Hepatocyte (in vitro differentiated cells): ENCODE measurements around the gene PPP6R2. TPM values are rescaled to one million over a fixed set of nuclear protein-coding genes. Genes with fewer than 3 reads are reported as not detected.

Source experiments
- DNase-seq: peaks from one replicate; pipeline ENCODE4 v3.0.0-alpha.2; 2016; ENCODE audit warnings: low spot score
- H2AFZ ChIP-seq: fragments of 200-600 bp; sonication (generic); 2 replicates; pipeline ENCODE4 v1.6.0; 2016; ENCODE audit warnings: antibody characterized with exemption, mild to moderate bottlenecking
- H3K27ac ChIP-seq: fragments of 200-600 bp; sonication (generic); 2 replicates; pipeline ENCODE4 v1.5.1; 2016; ENCODE audit warnings: mild to moderate bottlenecking
- H3K27me3 ChIP-seq: fragments of 200-600 bp; sonication (generic); 2 replicates; pipeline ENCODE4 v1.6.1; 2016
- H3K36me3 ChIP-seq: fragments of 200-600 bp; sonication (generic); replicated peaks from 2 replicates; pipeline ENCODE4 v1.5.1; 2016; ENCODE audit warnings: low read depth; ENCODE audit not compliant: insufficient read depth
- H3K4me1 ChIP-seq: fragments of 200-600 bp; sonication (generic); 2 replicates; pipeline ENCODE4 v1.5.1; 2016; ENCODE audit warnings: mild to moderate bottlenecking, moderate library complexity; ENCODE audit not compliant: insufficient read depth
- H3K4me2 ChIP-seq: fragments of 200-600 bp; sonication (generic); 2 replicates; pipeline ENCODE4 v1.6.0; 2016
- H3K4me3 ChIP-seq: fragments of 200-600 bp; sonication (generic); 2 replicates; pipeline ENCODE4 v1.5.1; 2016; ENCODE audit warnings: mild to moderate bottlenecking
- H3K79me2 ChIP-seq: fragments of 200-600 bp; sonication (generic); 2 replicates; pipeline ENCODE4 v1.6.0; 2017; ENCODE audit warnings: mild to moderate bottlenecking
- H3K9me2 ChIP-seq: fragments of 200-600 bp; sonication (generic); replicated peaks from 2 replicates; pipeline ENCODE4 v1.6.0; 2017; ENCODE audit warnings: mild to moderate bottlenecking; ENCODE audit not compliant: insufficient read depth
- H3K9me3 ChIP-seq: fragments of 200-600 bp; sonication (generic); 2 replicates; pipeline ENCODE4 v1.5.1; 2016; ENCODE audit warnings: low read depth, mild to moderate bottlenecking
- H4K20me1 ChIP-seq: fragments of 200-600 bp; sonication (generic); 2 replicates; pipeline ENCODE4 v1.6.0; 2016; ENCODE audit warnings: mild to moderate bottlenecking; ENCODE audit not compliant: insufficient read depth, poor library complexity, severe bottlenecking
- EZH2 ChIP-seq: fragments of 200-600 bp; sonication (generic); IDR thresholded peaks from 2 replicates; pipeline ENCODE4 v1.6.1; 2016; ENCODE audit warnings: antibody characterized with exemption, mild to moderate bottlenecking, borderline replicate concordance
- EZH2phosphoT487 ChIP-seq: fragments of 200-600 bp; sonication (generic); IDR thresholded peaks from one replicate; pipeline ENCODE4 v1.6.1; 2018; ENCODE audit warnings: antibody characterized with exemption, mild to moderate bottlenecking, low read depth, moderate library complexity; ENCODE audit not compliant: unreplicated experiment, severe bottlenecking
- WGBS: methylation state at CpG from one replicate; pipeline ENCODE4 v1.1.6; 2016; ENCODE audit warnings: low lambda C conversion rate; ENCODE audit errors: missing lambda C conversion rate; 5-methylcytosine and 5-hydroxymethylcytosine counted together
- polyA plus RNA-seq: library from polyadenylated mRNA; unstranded; fragments of >200 nt; fragmentation: Nextera tagmentation; extraction: Ambion mirVana; gene quantifications from 2 replicates; pipeline ENCODE4 v1.2.1, GENCODE V29; 2016
- total RNA-seq: library from RNA; depleted of rRNA; stranded (reverse); fragments of >200 nt; gene quantifications from 2 replicates; pipeline ENCODE4 v1.2.3, GENCODE V29; 2014
- TF ChIP-seq, protein P1 (sequence below): fragments of 200-600 bp; sonication (generic); IDR thresholded peaks from 2 replicates; pipeline ENCODE4 v1.5.1; 2016; ENCODE audit warnings: antibody characterized with exemption, mild to moderate bottlenecking; ENCODE audit not compliant: poor library complexity

PPP6R2 gene
- total and polyA plus RNA-seq, 2 experiments from 2014 or later: 47.0 to 57.9 TPM

- no peaks in the 10 kb centered on the region for H4K20me1 ChIP-seq
- 96% methylated on average over 17 of the region's 26 CpGs for WGBS
- H2AFZ ChIP-seq: no peak overlapping the region
- H3K27ac ChIP-seq: no peak overlapping the region
- no peaks in the 10 kb centered on the region for H3K36me3 ChIP-seq
- H3K79me2 ChIP-seq: no peaks in the 10 kb centered on the region
- H3K4me1 ChIP-seq: no peaks in the 10 kb centered on the region
- no peaks in the 10 kb centered on the region for H3K27me3 ChIP-seq
- no peak for DNase-seq
- no peaks in the 10 kb centered on the region for H3K9me3 ChIP-seq
- H3K4me3 ChIP-seq: no peak overlapping the region
- no peak overlapping the region for H3K4me2 ChIP-seq
- H3K9me2 ChIP-seq: no peaks in the 10 kb centered on the region
- TF ChIP-seq EZH2phosphoT487 (no peak), EZH2 (no peak)
- TF ChIP-seq, protein P1, sequence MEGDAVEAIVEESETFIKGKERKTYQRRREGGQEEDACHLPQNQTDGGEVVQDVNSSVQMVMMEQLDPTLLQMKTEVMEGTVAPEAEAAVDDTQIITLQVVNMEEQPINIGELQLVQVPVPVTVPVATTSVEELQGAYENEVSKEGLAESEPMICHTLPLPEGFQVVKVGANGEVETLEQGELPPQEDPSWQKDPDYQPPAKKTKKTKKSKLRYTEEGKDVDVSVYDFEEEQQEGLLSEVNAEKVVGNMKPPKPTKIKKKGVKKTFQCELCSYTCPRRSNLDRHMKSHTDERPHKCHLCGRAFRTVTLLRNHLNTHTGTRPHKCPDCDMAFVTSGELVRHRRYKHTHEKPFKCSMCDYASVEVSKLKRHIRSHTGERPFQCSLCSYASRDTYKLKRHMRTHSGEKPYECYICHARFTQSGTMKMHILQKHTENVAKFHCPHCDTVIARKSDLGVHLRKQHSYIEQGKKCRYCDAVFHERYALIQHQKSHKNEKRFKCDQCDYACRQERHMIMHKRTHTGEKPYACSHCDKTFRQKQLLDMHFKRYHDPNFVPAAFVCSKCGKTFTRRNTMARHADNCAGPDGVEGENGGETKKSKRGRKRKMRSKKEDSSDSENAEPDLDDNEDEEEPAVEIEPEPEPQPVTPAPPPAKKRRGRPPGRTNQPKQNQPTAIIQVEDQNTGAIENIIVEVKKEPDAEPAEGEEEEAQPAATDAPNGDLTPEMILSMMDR: no peak
Observed at GRCh38 chr22:50461536-50461935, 118.4 kb downstream of the PPP6R2 start.

- 97% methylated on average over 19 of the region's 30 CpGs for WGBS
- no peaks in the 10 kb centered on the region for H3K79me2 ChIP-seq
- no peaks in the 10 kb centered on the region for H3K4me1 ChIP-seq
- no peaks in the 10 kb centered on the region for H3K36me3 ChIP-seq
- no peak overlapping the region for H3K4me2 ChIP-seq
- no peaks in the 10 kb centered on the region for H3K27me3 ChIP-seq
- H3K4me3 ChIP-seq: no peak overlapping the region
- H3K9me2 ChIP-seq: no peaks in the 10 kb centered on the region
- DNase-seq: no peak
- H3K9me3 ChIP-seq: no peaks in the 10 kb centered on the region
- no peak for TF ChIP-seq EZH2phosphoT487
- TF ChIP-seq EZH2: no peak
- TF ChIP-seq, protein P1: no peak
- H2AFZ ChIP-seq: no peak overlapping the region
- no peak overlapping the region for H3K27ac ChIP-seq
- no peaks in the 10 kb centered on the region for H4K20me1 ChIP-seq
Observed at GRCh38 chr22:50461979-50462540, 118.9 kb downstream of the PPP6R2 start.

DNA sequence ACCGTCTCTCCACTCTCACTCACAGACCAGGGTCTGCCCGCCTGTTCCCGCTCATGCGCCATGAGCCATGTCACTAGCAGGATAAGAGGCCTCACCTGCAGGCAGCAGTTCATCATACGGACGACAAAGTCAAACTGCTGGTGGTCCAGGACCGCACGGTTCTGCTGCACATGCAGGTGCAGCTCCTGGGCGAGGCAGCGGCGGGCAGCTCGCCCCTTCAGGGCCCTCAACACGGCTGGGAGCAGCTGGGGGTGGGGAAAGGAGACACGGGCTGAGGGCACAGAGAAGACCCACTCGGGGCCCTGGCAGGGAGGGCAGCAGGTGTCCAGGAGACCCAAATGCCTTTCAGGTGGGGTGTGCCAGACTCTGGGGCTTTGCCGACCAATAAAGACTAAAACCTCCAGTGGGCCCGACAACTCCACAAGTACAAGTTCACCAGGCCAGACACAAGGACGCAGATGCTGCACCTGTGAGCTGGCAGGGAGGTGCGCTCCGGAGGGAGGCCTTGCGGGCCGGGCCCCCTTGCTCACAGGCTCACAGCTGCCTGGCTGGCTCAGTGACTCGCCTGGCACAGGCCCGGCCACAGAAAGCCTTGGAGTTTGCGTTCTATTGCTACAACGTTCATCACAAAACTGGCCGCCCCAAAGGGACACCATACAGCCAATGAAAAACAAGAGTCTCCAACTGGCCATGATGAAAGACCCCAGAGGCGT, 120.2 kb downstream of the PPP6R2 start:
- Histone ChIP-seq H3K27ac (no peak overlapping the region), H3K36me3 (no peaks in the 10 kb centered on the region), H3K4me2 (no peak overlapping the region), H3K27me3 (no peaks in the 10 kb centered on the region), H3K79me2 (peaks cover under 1% of the 10 kb centered on the region), H3K4me3 (no peak overlapping the region), H4K20me1 (peaks cover 4% of the 10 kb centered on the region), H3K9me3 (no peaks in the 10 kb centered on the region), H3K9me2 (no peaks in the 10 kb centered on the region), H2AFZ (no peak overlapping the region), H3K4me1 (no peaks in the 10 kb centered on the region)
- DNase-seq: no peak
- 96% methylated on average over 28 of the region's 28 CpGs for WGBS
- TF ChIP-seq, protein P1: no peak
- TF ChIP-seq EZH2: no peak
- no peak for TF ChIP-seq EZH2phosphoT487
